ENCODE measurements around the gene CDV3.
A peak's percentile ranks its signal among the peaks of the same experiment; 100 is the strongest.
"Not testable (repeated sequence)": the region's sequence is repeated elsewhere in the genome, so short reads cannot be mapped to it uniquely, and the experiment has no call there.

The CDV3 gene

GRCh38 chr3:133573629-133574194 lies at the start of gene CDV3:
Gene CDV3 (plus strand): TSS chr3:133573686. CDS start chr3:133574045, 359 bp downstream.
- no peak for TF ChIP-seq CTCF (IDR thresholded peaks at IDR 0.05; ENCODE audit: low read length, missing control alignments)
- no peak for DNase-seq (ENCODE audit: low read depth)
- peak within 1 kb of the TSS; percentile 84 for H3K4me3 ChIP-seq (replicated peaks; ENCODE audit: low read depth, low read length)

DNA sequence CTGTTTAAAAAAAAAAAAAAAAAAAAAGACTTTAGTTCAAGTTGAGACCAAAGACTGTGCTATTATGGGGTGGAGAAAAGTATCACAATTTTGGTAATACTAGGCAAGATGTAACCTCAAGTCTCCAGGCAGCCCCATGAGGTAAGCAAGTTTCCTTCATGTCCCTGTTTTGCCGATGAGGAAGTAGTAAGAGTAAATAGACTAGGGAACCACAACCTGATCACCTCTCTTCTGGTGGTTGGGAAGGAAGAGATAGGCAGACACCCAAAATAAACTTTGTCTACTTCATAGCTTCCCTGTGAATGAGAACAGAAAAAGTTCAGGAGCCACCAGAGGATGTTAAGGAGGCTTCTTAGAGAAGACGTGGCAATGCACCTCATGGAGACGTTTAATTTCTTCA lies 49.7 kb upstream of the CDV3 start:
- H3K4me3 ChIP-seq (replicated peaks; ENCODE audit: low read depth, low read length); DNase-seq (ENCODE audit: low read depth): not testable (repeated sequence)

- DNase-seq (ENCODE audit: low read depth): no peak
- TF ChIP-seq CTCF (IDR thresholded peaks at IDR 0.05; ENCODE audit: low read length, missing control alignments): no peak
- H3K4me3 ChIP-seq (replicated peaks; ENCODE audit: low read depth, low read length): no peak overlapping the region
Measured at GRCh38 chr3:133525435-133525834, 48.1 kb upstream of the CDV3 start.

DNA sequence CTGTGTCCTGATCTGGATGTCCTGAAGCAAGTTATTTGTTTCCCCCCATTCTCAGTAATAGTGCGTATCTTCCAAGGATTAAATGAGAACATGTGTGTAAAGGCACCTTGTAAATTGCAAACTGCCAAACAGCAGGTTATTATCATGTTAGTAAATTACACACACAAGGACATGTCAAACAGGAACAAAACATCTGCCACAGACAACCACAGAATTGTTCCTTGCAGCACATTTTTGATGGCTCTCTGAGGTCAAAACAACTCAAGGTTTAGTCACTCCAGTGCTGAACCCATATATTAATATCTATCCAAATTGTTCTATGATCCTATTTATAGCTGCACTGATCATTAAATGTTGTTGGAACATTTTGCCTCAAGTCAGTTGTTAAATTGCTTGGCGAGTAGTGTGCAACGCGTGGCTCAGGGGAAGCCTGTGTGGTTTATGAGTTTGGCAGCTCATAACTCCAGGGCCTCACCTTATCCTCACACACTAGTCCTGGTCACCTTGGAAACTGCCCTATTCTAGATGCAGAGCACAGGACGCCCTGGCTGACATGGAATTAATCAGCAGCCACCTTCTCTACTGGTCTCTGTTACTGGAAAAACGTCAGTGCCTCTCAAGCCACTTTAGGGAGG lies 46.3 kb upstream of the CDV3 start:
- TF ChIP-seq CTCF (IDR thresholded peaks at IDR 0.05; ENCODE audit: low read length, missing control alignments): no peak
- H3K4me3 ChIP-seq (replicated peaks; ENCODE audit: low read depth, low read length): no peak overlapping the region
- no peak for DNase-seq (ENCODE audit: low read depth)

DNA sequence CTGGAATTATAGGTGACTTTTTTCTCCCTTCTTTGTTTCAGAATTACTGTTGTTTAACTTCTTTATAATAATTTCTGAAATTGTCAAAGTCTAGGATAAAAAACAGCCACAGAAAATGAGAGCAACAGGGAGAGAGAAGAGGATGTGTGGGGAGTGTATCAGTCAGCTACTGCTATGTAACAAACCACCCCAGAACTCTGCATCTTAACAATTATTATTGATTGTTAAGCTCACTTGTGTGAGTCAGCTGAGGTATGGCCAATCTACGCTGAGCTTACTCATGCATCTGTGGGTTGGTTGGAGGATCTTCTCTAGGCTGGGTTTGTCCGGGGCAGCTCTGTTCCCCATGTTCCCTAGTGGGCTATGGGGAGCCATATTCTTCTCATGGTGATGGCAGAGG lies 43.7 kb upstream of the CDV3 start:
- DNase-seq (ENCODE audit: low read depth): no peak
- no peak for TF ChIP-seq CTCF (IDR thresholded peaks at IDR 0.05; ENCODE audit: low read length, missing control alignments)
- H3K4me3 ChIP-seq (replicated peaks; ENCODE audit: low read depth, low read length): no peak overlapping the region

GRCh38 chr3:133531981-133532380 lies 41.5 kb upstream of the CDV3 start:
- no peak for TF ChIP-seq CTCF (IDR thresholded peaks at IDR 0.05; ENCODE audit: low read length, missing control alignments)
- DNase-seq (ENCODE audit: low read depth): peak; percentile 89
- H3K4me3 ChIP-seq (replicated peaks; ENCODE audit: low read depth, low read length): no peak overlapping the region

GRCh38 chr3:133532951-133533350 lies 40.5 kb upstream of the CDV3 start:
- peak; percentile 43 for DNase-seq (ENCODE audit: low read depth)
- no peak overlapping the region for H3K4me3 ChIP-seq (replicated peaks; ENCODE audit: low read depth, low read length)
- TF ChIP-seq CTCF (IDR thresholded peaks at IDR 0.05; ENCODE audit: low read length, missing control alignments): no peak
